HepG2 (cell line): ENCODE data around the gene TBC1D16. TPM values are rescaled to one million over a fixed set of nuclear protein-coding genes. Genes with fewer than 3 reads are reported as not detected.

Source experiments
- CBFB ChIP-seq: sonication (generic); formaldehyde crosslinking; IDR thresholded peaks from 2 replicates; pipeline ENCODE4 v1.4.0; 2020; ENCODE audit warnings: missing genetic modification reagents
- FOXM1 ChIP-seq: sonication (generic); formaldehyde crosslinking; IDR thresholded peaks from 2 replicates; pipeline ENCODE4 v1.5.0; 2020; ENCODE audit warnings: missing genetic modification reagents
- HDAC1 ChIP-seq: sonication (generic); formaldehyde crosslinking; IDR thresholded peaks from 2 replicates; pipeline ENCODE4 v1.5.1; 2020; ENCODE audit warnings: mild to moderate bottlenecking, missing genetic modification reagents
- JARID2 ChIP-seq: sonication (generic); formaldehyde crosslinking; IDR thresholded peaks from 2 replicates; pipeline ENCODE4 v1.8.1; 2023; ENCODE audit warnings: missing genetic modification reagents, inconsistent platforms; ENCODE audit not compliant: insufficient replicate concordance
- NR1H2 ChIP-seq: sonication (generic); formaldehyde crosslinking; IDR thresholded peaks from 2 replicates; pipeline ENCODE4 v1.8.1; 2022; ENCODE audit warnings: low read depth, missing genetic modification reagents, borderline replicate concordance
- SNRNP70 ChIP-seq: fragments of 200-400 bp; formaldehyde crosslinking; IDR thresholded peaks from 2 replicates; pipeline ENCODE4 v1.6.1; 2017; ENCODE audit warnings: mild to moderate bottlenecking, low read depth, low read length, moderate library complexity
- THYN1 ChIP-seq: sonication (generic); formaldehyde crosslinking; IDR thresholded peaks from 2 replicates; pipeline ENCODE4 v1.8.1; 2023; ENCODE audit warnings: low read depth, mild to moderate bottlenecking, moderate library complexity, missing genetic modification reagents, borderline replicate concordance
- ZFAT ChIP-seq: sonication (generic); formaldehyde crosslinking; conservative IDR thresholded peaks from 2 replicates; pipeline ENCODE4 v1.8.1; 2023; ENCODE audit warnings: missing genetic modification reagents, inconsistent platforms
- ZMYM3 ChIP-seq: sonication (generic); formaldehyde crosslinking; IDR thresholded peaks from 2 replicates; pipeline ENCODE4 v1.5.1; 2020; ENCODE audit warnings: mild to moderate bottlenecking, missing genetic modification reagents
- ZNF563 ChIP-seq: sonication (generic); formaldehyde crosslinking; IDR thresholded peaks from 2 replicates; pipeline ENCODE4 v1.8.0; 2022; ENCODE audit warnings: mild to moderate bottlenecking, moderate library complexity, missing genetic modification reagents
- polyA plus RNA-seq, 8 experiments: library from polyadenylated mRNA; depleted of rRNA in 3 of 8; stranded (reverse) in 7 of 8; unstranded in 1 of 8; fragments of >200 nt; fragmentation: Illumina TruSeq in 4 of 8; extraction: Trizol in 4 of 8; gene quantifications; 2 replicates each; pipeline versions ENCODE4 v1.2.1 to v1.2.3, GENCODE V29; 2011 to 2016; ENCODE audit warnings: low read depth in 4 of 8, missing spikeins in 1 of 8, mixed read lengths in 1 of 8; ENCODE audit not compliant: insufficient read depth in 1 of 8
- total RNA-seq, 5 experiments: library from RNA; depleted of rRNA; stranded (reverse); fragments of >200 nt; fragmentation: Illumina TruSeq; extraction: Trizol; gene quantifications; 2 replicates each; pipeline ENCODE4 v1.2.3, GENCODE V29; 2016; ENCODE audit warnings: low read depth in 1 of 5
- TF ChIP-seq, protein P1 (sequence below): sonication (generic); formaldehyde crosslinking; IDR thresholded peaks from 2 replicates; pipeline ENCODE4 v1.4.0; 2020; ENCODE audit warnings: mild to moderate bottlenecking, missing genetic modification reagents
- TF ChIP-seq, protein P2 (sequence below), 2 experiments: sonication (generic) in 1 of 2; formaldehyde crosslinking in 1 of 2; IDR thresholded peaks; 2 replicates each; pipeline versions ENCODE4 v1.4.0 to v1.6.1; 2016 to 2020; ENCODE audit warnings: borderline replicate concordance in 1 of 2, low read depth in 1 of 2, mild to moderate bottlenecking in 1 of 2, missing genetic modification reagents in 1 of 2
- TF ChIP-seq, protein P3 (sequence below): sonication (generic); formaldehyde crosslinking; IDR thresholded peaks from 2 replicates; pipeline ENCODE4 v1.4.0; 2020; ENCODE audit warnings: missing genetic modification reagents
- TF ChIP-seq, protein P4 (sequence below): sonication (generic); formaldehyde crosslinking; IDR thresholded peaks from 2 replicates; pipeline ENCODE4 v1.4.0; 2020; ENCODE audit warnings: missing genetic modification reagents
- TF ChIP-seq, protein P5 (sequence below): sonication (generic); formaldehyde crosslinking; IDR thresholded peaks from 2 replicates; pipeline ENCODE4 v1.8.1; 2023; ENCODE audit warnings: missing genetic modification reagents, inconsistent platforms, borderline replicate concordance
- TF ChIP-seq, protein P6 (sequence below): sonication (generic); formaldehyde crosslinking; IDR thresholded peaks from 2 replicates; pipeline ENCODE4 v1.8.0; 2022; ENCODE audit warnings: missing genetic modification reagents, mild to moderate bottlenecking, moderate library complexity, borderline replicate concordance

Gene TBC1D16
- total and polyA plus RNA-seq, 2 of the 13 experiments (the other 11 are each of a cell fraction or from before 2014, with no cell fraction given): 14.9 to 24.9 TPM

DNA sequence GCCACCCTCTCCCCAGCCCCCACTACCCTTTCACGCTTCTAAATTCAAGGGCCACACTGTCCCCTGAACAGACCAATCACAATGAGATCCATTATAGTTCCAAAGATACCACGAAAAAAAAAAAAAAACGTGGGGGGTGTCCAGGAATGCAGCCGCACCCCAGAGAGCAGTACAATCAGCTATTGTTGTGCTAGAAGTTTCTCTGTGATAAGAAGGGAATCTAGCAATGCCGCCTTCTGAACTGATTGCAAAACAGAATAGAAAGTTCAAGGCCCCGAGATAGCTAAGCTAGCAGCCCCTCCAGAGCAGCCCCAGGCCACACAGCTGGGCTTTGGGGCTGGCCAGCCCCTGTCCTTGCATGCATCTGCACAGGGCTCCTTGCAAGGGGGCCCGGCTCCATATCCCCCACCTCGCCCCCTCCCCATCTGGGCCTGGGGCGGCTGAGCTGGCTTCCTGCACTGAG lies 109.5 kb downstream of the TBC1D16 start (continued):
- TF ChIP-seq, protein P1, sequence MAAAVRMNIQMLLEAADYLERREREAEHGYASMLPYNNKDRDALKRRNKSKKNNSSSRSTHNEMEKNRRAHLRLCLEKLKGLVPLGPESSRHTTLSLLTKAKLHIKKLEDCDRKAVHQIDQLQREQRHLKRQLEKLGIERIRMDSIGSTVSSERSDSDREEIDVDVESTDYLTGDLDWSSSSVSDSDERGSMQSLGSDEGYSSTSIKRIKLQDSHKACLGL: peak; percentile 58; the same call in 1 of the 2 replicates
- no peak for TF ChIP-seq FOXM1
- no peak for TF ChIP-seq SNRNP70
- TF ChIP-seq THYN1 (CRISPR knock-in tag): no peak
- TF ChIP-seq, protein P2, sequence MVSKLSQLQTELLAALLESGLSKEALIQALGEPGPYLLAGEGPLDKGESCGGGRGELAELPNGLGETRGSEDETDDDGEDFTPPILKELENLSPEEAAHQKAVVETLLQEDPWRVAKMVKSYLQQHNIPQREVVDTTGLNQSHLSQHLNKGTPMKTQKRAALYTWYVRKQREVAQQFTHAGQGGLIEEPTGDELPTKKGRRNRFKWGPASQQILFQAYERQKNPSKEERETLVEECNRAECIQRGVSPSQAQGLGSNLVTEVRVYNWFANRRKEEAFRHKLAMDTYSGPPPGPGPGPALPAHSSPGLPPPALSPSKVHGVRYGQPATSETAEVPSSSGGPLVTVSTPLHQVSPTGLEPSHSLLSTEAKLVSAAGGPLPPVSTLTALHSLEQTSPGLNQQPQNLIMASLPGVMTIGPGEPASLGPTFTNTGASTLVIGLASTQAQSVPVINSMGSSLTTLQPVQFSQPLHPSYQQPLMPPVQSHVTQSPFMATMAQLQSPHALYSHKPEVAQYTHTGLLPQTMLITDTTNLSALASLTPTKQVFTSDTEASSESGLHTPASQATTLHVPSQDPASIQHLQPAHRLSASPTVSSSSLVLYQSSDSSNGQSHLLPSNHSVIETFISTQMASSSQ (IDR thresholded peaks at IDR 0.05; ENCODE audit: low read depth): peak; percentile 45; the same call in 1 of the 2 replicates
- TF ChIP-seq, protein P2 (CRISPR knock-in tag; IDR thresholded peaks at IDR 0.05; ENCODE audit: borderline replicate concordance): peak; percentile 72
- peak; percentile 72 for TF ChIP-seq HDAC1 (CRISPR knock-in tag)
- TF ChIP-seq, protein P3, sequence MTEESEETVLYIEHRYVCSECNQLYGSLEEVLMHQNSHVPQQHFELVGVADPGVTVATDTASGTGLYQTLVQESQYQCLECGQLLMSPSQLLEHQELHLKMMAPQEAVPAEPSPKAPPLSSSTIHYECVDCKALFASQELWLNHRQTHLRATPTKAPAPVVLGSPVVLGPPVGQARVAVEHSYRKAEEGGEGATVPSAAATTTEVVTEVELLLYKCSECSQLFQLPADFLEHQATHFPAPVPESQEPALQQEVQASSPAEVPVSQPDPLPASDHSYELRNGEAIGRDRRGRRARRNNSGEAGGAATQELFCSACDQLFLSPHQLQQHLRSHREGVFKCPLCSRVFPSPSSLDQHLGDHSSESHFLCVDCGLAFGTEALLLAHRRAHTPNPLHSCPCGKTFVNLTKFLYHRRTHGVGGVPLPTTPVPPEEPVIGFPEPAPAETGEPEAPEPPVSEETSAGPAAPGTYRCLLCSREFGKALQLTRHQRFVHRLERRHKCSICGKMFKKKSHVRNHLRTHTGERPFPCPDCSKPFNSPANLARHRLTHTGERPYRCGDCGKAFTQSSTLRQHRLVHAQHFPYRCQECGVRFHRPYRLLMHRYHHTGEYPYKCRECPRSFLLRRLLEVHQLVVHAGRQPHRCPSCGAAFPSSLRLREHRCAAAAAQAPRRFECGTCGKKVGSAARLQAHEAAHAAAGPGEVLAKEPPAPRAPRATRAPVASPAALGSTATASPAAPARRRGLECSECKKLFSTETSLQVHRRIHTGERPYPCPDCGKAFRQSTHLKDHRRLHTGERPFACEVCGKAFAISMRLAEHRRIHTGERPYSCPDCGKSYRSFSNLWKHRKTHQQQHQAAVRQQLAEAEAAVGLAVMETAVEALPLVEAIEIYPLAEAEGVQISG (CRISPR knock-in tag): peak; percentile 30; the same call in 1 of the 2 replicates
- TF ChIP-seq JARID2 (CRISPR knock-in tag): no peak
- no peak for TF ChIP-seq ZNF563 (CRISPR knock-in tag)
- no peak for TF ChIP-seq NR1H2 (CRISPR knock-in tag)
- TF ChIP-seq CBFB (CRISPR knock-in tag): peak; percentile 54; the same call in 1 of the 2 replicates
- no peak for TF ChIP-seq ZMYM3 (CRISPR knock-in tag)
- no peak for TF ChIP-seq ZFAT
- TF ChIP-seq, protein P4, sequence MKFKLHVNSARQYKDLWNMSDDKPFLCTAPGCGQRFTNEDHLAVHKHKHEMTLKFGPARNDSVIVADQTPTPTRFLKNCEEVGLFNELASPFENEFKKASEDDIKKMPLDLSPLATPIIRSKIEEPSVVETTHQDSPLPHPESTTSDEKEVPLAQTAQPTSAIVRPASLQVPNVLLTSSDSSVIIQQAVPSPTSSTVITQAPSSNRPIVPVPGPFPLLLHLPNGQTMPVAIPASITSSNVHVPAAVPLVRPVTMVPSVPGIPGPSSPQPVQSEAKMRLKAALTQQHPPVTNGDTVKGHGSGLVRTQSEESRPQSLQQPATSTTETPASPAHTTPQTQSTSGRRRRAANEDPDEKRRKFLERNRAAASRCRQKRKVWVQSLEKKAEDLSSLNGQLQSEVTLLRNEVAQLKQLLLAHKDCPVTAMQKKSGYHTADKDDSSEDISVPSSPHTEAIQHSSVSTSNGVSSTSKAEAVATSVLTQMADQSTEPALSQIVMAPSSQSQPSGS (CRISPR knock-in tag): peak; percentile 18; the same call in 1 of the 2 replicates
- TF ChIP-seq, protein P5, sequence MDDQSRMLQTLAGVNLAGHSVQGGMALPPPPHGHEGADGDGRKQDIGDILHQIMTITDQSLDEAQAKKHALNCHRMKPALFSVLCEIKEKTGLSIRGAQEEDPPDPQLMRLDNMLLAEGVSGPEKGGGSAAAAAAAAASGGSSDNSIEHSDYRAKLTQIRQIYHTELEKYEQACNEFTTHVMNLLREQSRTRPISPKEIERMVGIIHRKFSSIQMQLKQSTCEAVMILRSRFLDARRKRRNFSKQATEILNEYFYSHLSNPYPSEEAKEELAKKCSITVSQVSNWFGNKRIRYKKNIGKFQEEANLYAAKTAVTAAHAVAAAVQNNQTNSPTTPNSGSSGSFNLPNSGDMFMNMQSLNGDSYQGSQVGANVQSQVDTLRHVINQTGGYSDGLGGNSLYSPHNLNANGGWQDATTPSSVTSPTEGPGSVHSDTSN (CRISPR knock-in tag): no peak
- TF ChIP-seq, protein P6, sequence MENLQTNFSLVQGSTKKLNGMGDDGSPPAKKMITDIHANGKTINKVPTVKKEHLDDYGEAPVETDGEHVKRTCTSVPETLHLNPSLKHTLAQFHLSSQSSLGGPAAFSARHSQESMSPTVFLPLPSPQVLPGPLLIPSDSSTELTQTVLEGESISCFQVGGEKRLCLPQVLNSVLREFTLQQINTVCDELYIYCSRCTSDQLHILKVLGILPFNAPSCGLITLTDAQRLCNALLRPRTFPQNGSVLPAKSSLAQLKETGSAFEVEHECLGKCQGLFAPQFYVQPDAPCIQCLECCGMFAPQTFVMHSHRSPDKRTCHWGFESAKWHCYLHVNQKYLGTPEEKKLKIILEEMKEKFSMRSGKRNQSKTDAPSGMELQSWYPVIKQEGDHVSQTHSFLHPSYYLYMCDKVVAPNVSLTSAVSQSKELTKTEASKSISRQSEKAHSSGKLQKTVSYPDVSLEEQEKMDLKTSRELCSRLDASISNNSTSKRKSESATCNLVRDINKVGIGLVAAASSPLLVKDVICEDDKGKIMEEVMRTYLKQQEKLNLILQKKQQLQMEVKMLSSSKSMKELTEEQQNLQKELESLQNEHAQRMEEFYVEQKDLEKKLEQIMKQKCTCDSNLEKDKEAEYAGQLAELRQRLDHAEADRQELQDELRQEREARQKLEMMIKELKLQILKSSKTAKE (CRISPR knock-in tag): peak; percentile 72; the same call in 1 of the 2 replicates
